GM18907 (cell line): ENCODE data around the gene MALL.
"Not testable (repeated sequence)": the region's sequence is repeated elsewhere in the genome, so short reads cannot be mapped to it uniquely, and the experiment has no call there.

Source experiments
- ATAC-seq: cut with Tn5 transposase; IDR thresholded peaks from one replicate; pipeline ENCODE4 v1.9.1; 2021; ENCODE audit warnings: mild to moderate bottlenecking, moderate library complexity; ENCODE audit not compliant: unreplicated experiment

Gene MALL

GRCh38 chr2:110099471-110100225 is 16.0 kb downstream of the MALL start:
- ATAC-seq, result no peak

DNA sequence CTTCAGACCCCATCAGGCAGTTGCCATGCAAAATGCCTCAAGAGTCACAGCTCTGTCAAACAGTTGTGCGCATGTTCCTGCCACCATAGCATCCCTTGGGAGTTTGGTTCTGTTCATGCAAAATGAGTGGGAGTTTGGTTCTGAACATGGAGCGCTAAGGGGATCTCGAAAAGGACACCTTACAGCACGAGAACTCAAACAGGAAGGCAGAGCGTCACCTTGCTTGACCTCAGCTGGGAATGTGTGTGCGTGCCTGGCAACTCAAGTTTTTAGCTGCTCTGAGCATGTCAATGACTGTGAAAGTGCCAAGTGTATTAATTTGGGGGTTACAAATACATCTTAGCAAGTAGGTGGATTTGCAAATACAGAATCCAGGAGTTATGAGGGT is 16.6 kb downstream of the MALL start:
- no peak for ATAC-seq

GRCh38 chr2:110097506-110098220 is 18.0 kb downstream of the MALL start:
- no peak for ATAC-seq

- no peak for ATAC-seq
Observed at GRCh38 chr2:110095994-110096633, 19.5 kb downstream of the MALL start.

GRCh38 chr2:110094884-110095534 is 20.6 kb downstream of the MALL start:
- ATAC-seq, result not testable (repeated sequence)

GRCh38 chr2:110093924-110094323 is 21.7 kb downstream of the MALL start:
- ATAC-seq, result not testable (repeated sequence)

DNA sequence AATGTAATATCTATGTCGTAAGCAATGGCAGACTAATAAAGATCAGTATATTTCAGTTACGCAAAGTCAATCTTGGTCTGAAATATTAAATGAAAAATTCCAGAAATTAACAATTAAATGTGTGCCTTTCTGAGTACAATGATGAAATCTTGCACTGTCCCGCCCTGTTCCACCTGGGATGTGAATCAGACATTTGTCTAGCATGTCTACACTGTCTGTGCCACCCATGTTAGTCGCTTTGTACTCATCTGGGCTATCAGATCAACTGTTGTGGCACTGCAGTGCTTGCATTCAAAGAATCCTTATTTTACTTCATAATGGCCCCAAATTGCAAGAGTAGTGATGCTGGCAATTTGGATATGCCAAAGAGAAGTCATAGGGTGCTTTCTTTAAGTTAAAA is 25.5 kb downstream of the MALL start:
- not testable (repeated sequence) for ATAC-seq

DNA sequence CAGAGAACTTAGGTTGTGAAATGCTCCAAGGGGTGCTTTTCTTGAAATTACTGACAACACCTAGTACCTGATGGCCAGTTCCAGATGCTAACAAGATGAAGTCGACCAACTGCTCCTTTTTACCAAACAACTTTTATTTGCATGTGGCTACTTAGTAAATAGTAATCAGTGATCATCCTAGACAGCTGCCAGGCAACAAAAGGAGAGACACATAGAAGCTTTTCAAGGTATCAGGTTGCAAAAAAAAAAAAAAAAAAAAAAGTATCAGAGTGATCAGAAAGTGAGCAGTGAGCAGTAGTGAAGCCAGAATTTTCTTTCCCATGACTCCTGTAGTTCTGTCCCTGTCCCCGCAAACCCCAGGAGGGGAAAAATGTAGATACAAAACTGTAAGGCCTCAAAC is 31.9 kb downstream of the MALL start:
- ATAC-seq, result not testable (repeated sequence)

- ATAC-seq, result not testable (repeated sequence)
Observed at GRCh38 chr2:110083162-110083561, 32.5 kb downstream of the MALL start.

- not testable (repeated sequence) for ATAC-seq
Observed at GRCh38 chr2:110078104-110078503, 37.5 kb downstream of the MALL start.

- ATAC-seq, result not testable (repeated sequence)
Observed at GRCh38 chr2:110075896-110076295, 39.7 kb downstream of the MALL start.

- ATAC-seq, result not testable (repeated sequence)
Observed at GRCh38 chr2:110069869-110070268, 45.8 kb downstream of the MALL start.

GRCh38 chr2:110068153-110068552 is 47.5 kb downstream of the MALL start:
- ATAC-seq, result not testable (repeated sequence)

GRCh38 chr2:110062332-110062731 is 53.3 kb downstream of the MALL start:
- not testable (repeated sequence) for ATAC-seq

- not testable (repeated sequence) for ATAC-seq
Observed at GRCh38 chr2:110060550-110060949, 55.1 kb downstream of the MALL start.

GRCh38 chr2:110059694-110060358 is 55.8 kb downstream of the MALL start:
- not testable (repeated sequence) for ATAC-seq

DNA sequence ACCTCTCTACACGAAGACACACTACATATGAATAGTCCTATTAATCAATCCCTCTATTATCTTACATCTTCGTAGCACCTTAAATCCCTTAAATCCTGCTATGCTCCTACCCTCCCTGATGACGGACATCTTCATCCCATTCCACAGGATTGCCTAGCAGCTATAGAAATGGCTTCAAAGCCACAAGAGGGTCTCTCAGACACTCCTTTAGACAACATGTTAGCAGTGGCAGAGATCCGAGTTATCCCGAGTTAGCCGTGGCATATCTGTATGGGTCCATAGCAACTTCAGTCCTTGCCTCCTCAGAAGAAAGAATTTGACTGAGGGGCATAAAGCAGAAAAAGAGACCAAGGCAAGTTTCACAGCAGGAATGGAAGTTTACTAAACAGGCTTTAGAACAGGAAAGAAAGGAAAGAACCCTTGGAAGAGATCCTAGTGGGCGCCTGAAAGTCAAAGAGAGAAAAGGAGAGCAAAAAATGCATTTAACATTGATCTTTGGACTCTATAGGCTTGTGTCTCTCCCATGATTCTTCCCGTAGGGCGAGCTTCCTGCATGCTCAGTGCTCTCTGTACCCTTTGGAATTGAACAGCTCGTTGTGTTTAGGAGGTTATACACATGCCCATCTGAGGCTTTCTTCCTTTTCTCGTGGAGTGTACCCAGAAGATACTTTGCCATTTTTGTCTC is 56.5 kb downstream of the MALL start:
- not testable (repeated sequence) for ATAC-seq

DNA sequence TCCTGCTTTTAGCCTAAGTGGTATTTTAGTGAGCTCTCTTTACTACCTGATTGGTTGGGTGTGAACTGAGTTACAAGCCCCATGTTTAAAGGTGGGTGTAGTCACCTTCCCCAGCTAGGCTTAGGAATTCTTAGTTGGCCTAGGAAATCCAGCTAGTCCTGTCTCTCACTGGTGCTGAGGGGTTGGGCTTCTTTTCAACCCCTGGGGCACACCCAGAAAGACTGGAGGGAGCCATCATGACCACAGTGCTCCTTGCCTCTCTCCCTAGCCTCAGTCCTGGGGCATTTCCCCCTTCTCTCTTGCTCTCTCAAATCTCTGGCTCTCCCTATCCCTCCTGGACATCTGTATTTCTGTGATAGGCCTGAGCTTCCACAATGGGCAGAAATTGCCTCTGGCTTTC is 57.6 kb downstream of the MALL start:
- not testable (repeated sequence) for ATAC-seq

- ATAC-seq, result not testable (repeated sequence)
Observed at GRCh38 chr2:110055819-110056408, 59.7 kb downstream of the MALL start.
